ENCODE measurements around the gene YWHAB. TPM values are rescaled to one million over a fixed set of nuclear protein-coding genes. Genes with fewer than 3 reads are reported as not detected.

YWHAB gene
- total RNA-seq, 2 experiments from 2014 or later, result 228 to 235 TPM

GRCh38 chr20:44942264-44942973, 56.9 kb downstream of the YWHAB start:
- H3K4me1 Mint-ChIP-seq (ENCODE audit: low read depth), result peaks cover 1% of the 10 kb centered on the region
- POLR2A ChIA-PET, result interaction anchor here (0.5 to 1.2 kb wide), 4 partner anchors 9 to 128 kb away, joined by 3 read pairs; no protein-coding TSS in a partner anchor
- CTCF ChIA-PET, result interaction anchor here (1.7 kb wide), 1 partner anchor 102 kb away, joined by 5 read pairs; no protein-coding TSS in a partner anchor
- no peak overlapping the region for H3K27ac Mint-ChIP-seq
- DNase-seq, result no peak
- ATAC-seq, result no peak
- peaks cover 62% of the 10 kb centered on the region for H3K36me3 Mint-ChIP-seq (ENCODE audit: low read depth)
- H3K4me3 Mint-ChIP-seq, result no peak overlapping the region
- no peaks in the 10 kb centered on the region for H3K27me3 Mint-ChIP-seq (ENCODE audit: low read depth)
- no peaks in the 10 kb centered on the region for H3K9me3 Mint-ChIP-seq (ENCODE audit: insufficient read depth)

GRCh38 chr20:44943828-44944227, 58.3 kb downstream of the YWHAB start:
- ChIA-PET POLR2A (no interaction called here), CTCF (interaction anchor here (1.7 kb wide), 1 partner anchor 100 kb away, joined by 5 read pairs; no protein-coding TSS in a partner anchor)
- ATAC-seq (no peak), DNase-seq (no peak)
- Mint-ChIP-seq H3K27me3 (ENCODE audit: low read depth) (no peaks in the 10 kb centered on the region), H3K4me3 (no peak overlapping the region), H3K4me1 (ENCODE audit: low read depth) (peaks cover 1% of the 10 kb centered on the region), H3K9me3 (ENCODE audit: insufficient read depth) (no peaks in the 10 kb centered on the region), H3K27ac (no peak overlapping the region), H3K36me3 (ENCODE audit: low read depth) (peaks cover 64% of the 10 kb centered on the region)

- Mint-ChIP-seq H3K27me3 (ENCODE audit: low read depth) (no peaks in the 10 kb centered on the region), H3K9me3 (ENCODE audit: insufficient read depth) (no peaks in the 10 kb centered on the region), H3K4me3 (no peak overlapping the region), H3K36me3 (ENCODE audit: low read depth) (peaks cover 67% of the 10 kb centered on the region), H3K4me1 (ENCODE audit: low read depth) (peaks cover 1% of the 10 kb centered on the region), H3K27ac (no peak overlapping the region)
- ATAC-seq (no peak), DNase-seq (no peak)
- POLR2A ChIA-PET, result no interaction called here
- CTCF ChIA-PET, result interaction anchor here (0.9 kb wide), 1 partner anchor 15 kb away, joined by 3 read pairs; the partner anchor contains the start of gene TOMM34
Observed at GRCh38 chr20:44945261-44945660, 59.8 kb downstream of the YWHAB start.

- no peak overlapping the region for H3K27ac Mint-ChIP-seq
- H3K27me3 Mint-ChIP-seq (ENCODE audit: low read depth), result no peaks in the 10 kb centered on the region
- H3K36me3 Mint-ChIP-seq (ENCODE audit: low read depth), result peaks cover 66% of the 10 kb centered on the region
- no peak overlapping the region for H3K4me3 Mint-ChIP-seq
- ChIA-PET CTCF (interaction anchor here (1.2 to 2.6 kb wide), 3 partner anchors 11 to 260 kb away, joined by 3 to 8 read pairs (median 5); partner anchors contain the start of gene TOMM34), POLR2A (no interaction called here)
- H3K9me3 Mint-ChIP-seq (ENCODE audit: insufficient read depth), result no peaks in the 10 kb centered on the region
- ATAC-seq (no peak), DNase-seq (no peak)
- H3K4me1 Mint-ChIP-seq (ENCODE audit: low read depth), result peaks cover 1% of the 10 kb centered on the region
Observed at GRCh38 chr20:44946271-44946852, 60.9 kb downstream of the YWHAB start.

- Mint-ChIP-seq H3K36me3 (ENCODE audit: low read depth) (peaks cover 67% of the 10 kb centered on the region), H3K27me3 (ENCODE audit: low read depth) (no peaks in the 10 kb centered on the region), H3K4me1 (ENCODE audit: low read depth) (peaks cover 9% of the 10 kb centered on the region), H3K9me3 (ENCODE audit: insufficient read depth) (no peaks in the 10 kb centered on the region), H3K4me3 (no peak overlapping the region), H3K27ac (no peak overlapping the region)
- ChIA-PET POLR2A (interaction anchor here (0.7 to 1.6 kb wide), 2 partner anchors 12 to 961 kb away, joined by 3 to 7 read pairs; partner anchors contain the start of gene TOMM34), CTCF (interaction anchor here (2.6 kb wide), 1 partner anchor 12 kb away, joined by 8 read pairs; the partner anchor contains the start of gene TOMM34)
- ATAC-seq (no peak), DNase-seq (no peak)
Observed at GRCh38 chr20:44948107-44948506, 62.6 kb downstream of the YWHAB start.

GRCh38 chr20:44948513-44948912, 63.0 kb downstream of the YWHAB start:
- Mint-ChIP-seq H3K4me1 (ENCODE audit: low read depth) (peaks cover 12% of the 10 kb centered on the region), H3K27ac (no peak overlapping the region), H3K4me3 (no peak overlapping the region), H3K9me3 (ENCODE audit: insufficient read depth) (no peaks in the 10 kb centered on the region), H3K27me3 (ENCODE audit: low read depth) (no peaks in the 10 kb centered on the region), H3K36me3 (ENCODE audit: low read depth) (peaks cover 69% of the 10 kb centered on the region)
- ATAC-seq (no peak), DNase-seq (no peak)
- POLR2A ChIA-PET, result interaction anchor here (0.7 to 1.6 kb wide), 2 partner anchors 11 to 961 kb away, joined by 3 to 7 read pairs; partner anchors contain the start of gene TOMM34
- CTCF ChIA-PET, result interaction anchor here (1.0 to 2.6 kb wide), 2 partner anchors 11 to 96 kb away, joined by 3 to 8 read pairs; partner anchors contain the start of gene TOMM34

- no peak overlapping the region for H3K27ac Mint-ChIP-seq
Observed at GRCh38 chr20:44950368-44950767, 64.9 kb downstream of the YWHAB start.

GRCh38 chr20:44952731-44953130, 67.2 kb downstream of the YWHAB start:
- Mint-ChIP-seq H3K27ac (peak overlapping the region; percentile 16), H3K4me3 (no peak overlapping the region), H3K36me3 (ENCODE audit: low read depth) (peaks cover 69% of the 10 kb centered on the region), H3K9me3 (ENCODE audit: insufficient read depth) (no peaks in the 10 kb centered on the region), H3K4me1 (ENCODE audit: low read depth) (peaks cover 23% of the 10 kb centered on the region), H3K27me3 (ENCODE audit: low read depth) (no peaks in the 10 kb centered on the region)
- ChIA-PET CTCF (interaction anchor here (1.3 to 2.0 kb wide), 3 partner anchors 12 to 143 kb away, joined by 3 to 5 read pairs (median 4); no protein-coding TSS in a partner anchor), POLR2A (interaction anchor here (1.4 kb wide), 2 partner anchors 10 to 15 kb away, joined by 3 read pairs; no protein-coding TSS in a partner anchor)
- DNase-seq (no peak), ATAC-seq (no peak)

More at GRCh38 chr20:44950368-44950767, 64.9 kb downstream of the YWHAB start:
- ATAC-seq (no peak), DNase-seq (no peak)
- H3K4me1 Mint-ChIP-seq (ENCODE audit: low read depth), result peaks cover 12% of the 10 kb centered on the region
- H3K4me3 Mint-ChIP-seq, result no peak overlapping the region
- POLR2A ChIA-PET, result interaction anchor here (0.9 to 1.5 kb wide), 4 partner anchors 9 to 43 kb away, joined by 3 to 9 read pairs (median 3); partner anchors contain the start of gene TOMM34
- no peaks in the 10 kb centered on the region for H3K9me3 Mint-ChIP-seq (ENCODE audit: insufficient read depth)
- peaks cover 67% of the 10 kb centered on the region for H3K36me3 Mint-ChIP-seq (ENCODE audit: low read depth)
- CTCF ChIA-PET, result no interaction called here
- no peaks in the 10 kb centered on the region for H3K27me3 Mint-ChIP-seq (ENCODE audit: low read depth)

GRCh38 chr20:44954211-44954610, 68.7 kb downstream of the YWHAB start:
- ATAC-seq, result no peak
- no peaks in the 10 kb centered on the region for H3K27me3 Mint-ChIP-seq (ENCODE audit: low read depth)
- no peaks in the 10 kb centered on the region for H3K9me3 Mint-ChIP-seq (ENCODE audit: insufficient read depth)
- POLR2A ChIA-PET, result interaction anchor here (0.5 to 1.1 kb wide), 2 partner anchors 12 to 31 kb away, joined by 3 read pairs; partner anchors contain the start of gene STK4
- H3K4me3 Mint-ChIP-seq, result no peak overlapping the region
- peaks cover 37% of the 10 kb centered on the region for H3K4me1 Mint-ChIP-seq (ENCODE audit: low read depth)
- CTCF ChIA-PET, result interaction anchor here (0.5 to 1.1 kb wide), 2 partner anchors 17 to 1217 kb away, joined by 3 read pairs; no protein-coding TSS in a partner anchor
- DNase-seq, result no peak
- peaks cover 72% of the 10 kb centered on the region for H3K36me3 Mint-ChIP-seq (ENCODE audit: low read depth)
- H3K27ac Mint-ChIP-seq, result peak overlapping the region; percentile 4

- ATAC-seq (no peak), DNase-seq (no peak)
- H3K4me3 Mint-ChIP-seq, result no peak overlapping the region
- ChIA-PET POLR2A (no interaction called here), CTCF (no interaction called here)
- H3K4me1 Mint-ChIP-seq (ENCODE audit: low read depth), result peaks cover 41% of the 10 kb centered on the region
- H3K9me3 Mint-ChIP-seq (ENCODE audit: insufficient read depth), result no peaks in the 10 kb centered on the region
- peak overlapping the region; percentile 31 for H3K27ac Mint-ChIP-seq
- H3K36me3 Mint-ChIP-seq (ENCODE audit: low read depth), result peaks cover 65% of the 10 kb centered on the region
- H3K27me3 Mint-ChIP-seq (ENCODE audit: low read depth), result no peaks in the 10 kb centered on the region
Observed at GRCh38 chr20:44955270-44955669, 69.8 kb downstream of the YWHAB start.

- ChIA-PET POLR2A (interaction anchor here (0.8 kb wide), 1 partner anchor 11 kb away, joined by 3 read pairs; no protein-coding TSS in a partner anchor), CTCF (interaction anchor here (0.7 to 1.0 kb wide), 2 partner anchors 68 to 137 kb away, joined by 3 to 4 read pairs; no protein-coding TSS in a partner anchor)
- ATAC-seq, result no peak
- H3K4me1 Mint-ChIP-seq (ENCODE audit: low read depth), result peaks cover 51% of the 10 kb centered on the region
- H3K36me3 Mint-ChIP-seq (ENCODE audit: low read depth), result peaks cover 59% of the 10 kb centered on the region
- H3K27ac Mint-ChIP-seq, result no peak overlapping the region
- no peaks in the 10 kb centered on the region for H3K9me3 Mint-ChIP-seq (ENCODE audit: insufficient read depth)
- no peaks in the 10 kb centered on the region for H3K27me3 Mint-ChIP-seq (ENCODE audit: low read depth)
- no peak for DNase-seq
- H3K4me3 Mint-ChIP-seq, result no peak overlapping the region
Observed at GRCh38 chr20:44956410-44956809, 70.9 kb downstream of the YWHAB start.
